Sigmoid colon (tissue), 4 donors: ENCODE data around the gene CARS1.

Experiments used
- POLR2A ChIP-seq, 2 donors: fragments of 450-650 bp; IDR thresholded peaks; one replicate each; pipeline ENCODE4 v1.6.1; 2016; ENCODE audit warnings: antibody characterized with exemption in 2 of 2, mild to moderate bottlenecking in 2 of 2, moderate library complexity in 2 of 2
- POLR2AphosphoS5 ChIP-seq, 4 donors: sonication (generic); formaldehyde crosslinking; IDR thresholded peaks; one replicate each; pipeline ENCODE4 v1.6.1; 2017; ENCODE audit warnings: antibody characterized with exemption in 4 of 4

DNA sequence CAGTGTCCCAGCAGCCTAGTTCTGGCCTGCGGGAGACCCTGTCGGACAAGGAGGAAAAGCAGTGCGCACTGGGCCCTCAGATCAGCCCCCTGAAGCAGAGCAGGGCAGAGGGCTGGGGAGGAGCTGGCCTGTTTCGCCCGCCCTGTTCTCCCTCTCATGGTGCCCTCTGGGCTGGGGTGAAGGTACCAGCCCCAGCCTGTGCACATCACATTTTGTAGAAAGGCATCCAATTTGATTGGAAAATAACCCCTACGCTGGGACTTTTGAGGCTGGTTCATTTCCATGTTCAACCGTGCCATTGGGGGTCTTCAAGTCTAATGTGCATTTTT is 64.3 kb downstream of the CARS1 start:
- TF ChIP-seq POLR2AphosphoS5 (IDR thresholded peaks at IDR 0.05) (no peak), POLR2A (IDR thresholded peaks at IDR 0.05) (no peak)
